Measurements from ENCODE around the gene LRRC2.

The LRRC2 gene

GRCh38 chr3:46481636-46482035, 84.5 kb downstream of the LRRC2 start:
- no peaks in the 10 kb centered on the region for H3K36me3 Mint-ChIP-seq (ENCODE audit: low read depth)
- no peak overlapping the region for H3K4me3 Mint-ChIP-seq
- H3K9me3 Mint-ChIP-seq: no peaks in the 10 kb centered on the region
- no peak overlapping the region for H3K27ac Mint-ChIP-seq
- H3K4me1 Mint-ChIP-seq: no peaks in the 10 kb centered on the region
- no peak for DNase-seq
- H3K27me3 Mint-ChIP-seq: peaks cover 12% of the 10 kb centered on the region
- no peak for ATAC-seq

- no peaks in the 10 kb centered on the region for H3K36me3 Mint-ChIP-seq (ENCODE audit: low read depth)
- H3K4me1 Mint-ChIP-seq: no peaks in the 10 kb centered on the region
- H3K9me3 Mint-ChIP-seq: peaks cover under 1% of the 10 kb centered on the region
- H3K27ac Mint-ChIP-seq: no peak overlapping the region
- H3K4me3 Mint-ChIP-seq: no peak overlapping the region
- DNase-seq (no peak), ATAC-seq (no peak)
- H3K27me3 Mint-ChIP-seq: peaks cover 13% of the 10 kb centered on the region
Measured at GRCh38 chr3:46480491-46481195, 85.5 kb downstream of the LRRC2 start.

- H3K36me3 Mint-ChIP-seq (ENCODE audit: low read depth): no peaks in the 10 kb centered on the region
- H3K4me3 Mint-ChIP-seq: no peak overlapping the region
- H3K9me3 Mint-ChIP-seq: peaks cover 10% of the 10 kb centered on the region
Measured at GRCh38 chr3:46479696-46480095, 86.4 kb downstream of the LRRC2 start.

GRCh38 chr3:46479021-46479420, 87.1 kb downstream of the LRRC2 start:
- peaks cover 15% of the 10 kb centered on the region for H3K9me3 Mint-ChIP-seq
- DNase-seq: no peak
- H3K36me3 Mint-ChIP-seq (ENCODE audit: low read depth): peaks cover 3% of the 10 kb centered on the region
- no peaks in the 10 kb centered on the region for H3K4me1 Mint-ChIP-seq
- H3K27me3 Mint-ChIP-seq: peaks cover 19% of the 10 kb centered on the region
- no peak overlapping the region for H3K4me3 Mint-ChIP-seq
- H3K27ac Mint-ChIP-seq: no peak overlapping the region
- no peak for ATAC-seq

More at GRCh38 chr3:46479696-46480095, 86.4 kb downstream of the LRRC2 start:
- DNase-seq (no peak), ATAC-seq (no peak)
- peaks cover 19% of the 10 kb centered on the region for H3K27me3 Mint-ChIP-seq
- H3K4me1 Mint-ChIP-seq: no peaks in the 10 kb centered on the region
- no peak overlapping the region for H3K27ac Mint-ChIP-seq

- Mint-ChIP-seq H3K4me1 (no peaks in the 10 kb centered on the region), H3K27me3 (peaks cover 23% of the 10 kb centered on the region), H3K36me3 (ENCODE audit: low read depth) (peaks cover 3% of the 10 kb centered on the region), H3K9me3 (peaks cover 16% of the 10 kb centered on the region), H3K4me3 (no peak overlapping the region), H3K27ac (no peak overlapping the region)
- no peak for ATAC-seq
- DNase-seq: no peak
Measured at GRCh38 chr3:46478341-46478740, 87.8 kb downstream of the LRRC2 start.

GRCh38 chr3:46477756-46478155, 88.3 kb downstream of the LRRC2 start:
- H3K4me3 Mint-ChIP-seq: no peak overlapping the region
- no peak overlapping the region for H3K27ac Mint-ChIP-seq
- H3K4me1 Mint-ChIP-seq: no peaks in the 10 kb centered on the region
- ATAC-seq (no peak), DNase-seq (no peak)
- H3K36me3 Mint-ChIP-seq (ENCODE audit: low read depth): peaks cover 3% of the 10 kb centered on the region
- peaks cover 16% of the 10 kb centered on the region for H3K9me3 Mint-ChIP-seq
- peaks cover 28% of the 10 kb centered on the region for H3K27me3 Mint-ChIP-seq

- no peak overlapping the region for H3K4me3 Mint-ChIP-seq
- no peak overlapping the region for H3K27ac Mint-ChIP-seq
- no peak for DNase-seq
- peaks cover 3% of the 10 kb centered on the region for H3K36me3 Mint-ChIP-seq (ENCODE audit: low read depth)
- H3K27me3 Mint-ChIP-seq: peaks cover 29% of the 10 kb centered on the region
- H3K4me1 Mint-ChIP-seq: no peaks in the 10 kb centered on the region
- H3K9me3 Mint-ChIP-seq: peaks cover 16% of the 10 kb centered on the region
- no peak for ATAC-seq
Measured at GRCh38 chr3:46477145-46477544, 89.0 kb downstream of the LRRC2 start.

GRCh38 chr3:46472736-46473135, 93.4 kb downstream of the LRRC2 start:
- ATAC-seq: no peak
- Mint-ChIP-seq H3K27ac (no peak overlapping the region), H3K4me3 (no peak overlapping the region), H3K9me3 (peaks cover 16% of the 10 kb centered on the region), H3K4me1 (no peaks in the 10 kb centered on the region), H3K36me3 (ENCODE audit: low read depth) (peaks cover 3% of the 10 kb centered on the region), H3K27me3 (peaks cover 26% of the 10 kb centered on the region)
- no peak for DNase-seq

- peaks cover 16% of the 10 kb centered on the region for H3K9me3 Mint-ChIP-seq
- ATAC-seq (no peak), DNase-seq (no peak)
- H3K4me3 Mint-ChIP-seq: no peak overlapping the region
- H3K36me3 Mint-ChIP-seq (ENCODE audit: low read depth): peaks cover 3% of the 10 kb centered on the region
- H3K4me1 Mint-ChIP-seq: no peaks in the 10 kb centered on the region
- H3K27me3 Mint-ChIP-seq: peaks cover 21% of the 10 kb centered on the region
- no peak overlapping the region for H3K27ac Mint-ChIP-seq
Measured at GRCh38 chr3:46471371-46471914, 94.7 kb downstream of the LRRC2 start.

GRCh38 chr3:46470831-46471230, 95.3 kb downstream of the LRRC2 start:
- Mint-ChIP-seq H3K9me3 (peaks cover 16% of the 10 kb centered on the region), H3K27me3 (peaks cover 26% of the 10 kb centered on the region), H3K27ac (no peak overlapping the region), H3K4me3 (no peak overlapping the region), H3K4me1 (no peaks in the 10 kb centered on the region), H3K36me3 (ENCODE audit: low read depth) (peaks cover 3% of the 10 kb centered on the region)
- ATAC-seq (no peak), DNase-seq (no peak)

GRCh38 chr3:46469680-46470357, 96.3 kb downstream of the LRRC2 start:
- no peak for DNase-seq
- Mint-ChIP-seq H3K27ac (no peak overlapping the region), H3K9me3 (peaks cover 7% of the 10 kb centered on the region), H3K36me3 (ENCODE audit: low read depth) (peaks cover 3% of the 10 kb centered on the region), H3K4me3 (no peak overlapping the region), H3K4me1 (no peaks in the 10 kb centered on the region), H3K27me3 (peaks cover 30% of the 10 kb centered on the region)
- ATAC-seq: no peak

GRCh38 chr3:46468753-46469600, 97.1 kb downstream of the LRRC2 start:
- ATAC-seq (no peak), DNase-seq (no peak)
- peaks cover under 1% of the 10 kb centered on the region for H3K9me3 Mint-ChIP-seq

GRCh38 chr3:46467562-46467961, 98.5 kb downstream of the LRRC2 start:
- no peaks in the 10 kb centered on the region for H3K36me3 Mint-ChIP-seq (ENCODE audit: low read depth)
- peaks cover 37% of the 10 kb centered on the region for H3K27me3 Mint-ChIP-seq
- no peak overlapping the region for H3K4me3 Mint-ChIP-seq
- H3K9me3 Mint-ChIP-seq: no peaks in the 10 kb centered on the region
- no peaks in the 10 kb centered on the region for H3K4me1 Mint-ChIP-seq
- ATAC-seq (no peak), DNase-seq (no peak)
- no peak overlapping the region for H3K27ac Mint-ChIP-seq

More at GRCh38 chr3:46468753-46469600, 97.1 kb downstream of the LRRC2 start:
- H3K27me3 Mint-ChIP-seq: peaks cover 35% of the 10 kb centered on the region
- no peaks in the 10 kb centered on the region for H3K4me1 Mint-ChIP-seq
- H3K36me3 Mint-ChIP-seq (ENCODE audit: low read depth): no peaks in the 10 kb centered on the region
- H3K4me3 Mint-ChIP-seq: no peak overlapping the region
- H3K27ac Mint-ChIP-seq: no peak overlapping the region

GRCh38 chr3:46466871-46467403, 99.2 kb downstream of the LRRC2 start:
- no peak for ATAC-seq
- peaks cover 40% of the 10 kb centered on the region for H3K27me3 Mint-ChIP-seq
- H3K4me1 Mint-ChIP-seq: no peaks in the 10 kb centered on the region
- no peak overlapping the region for H3K27ac Mint-ChIP-seq
- H3K36me3 Mint-ChIP-seq (ENCODE audit: low read depth): no peaks in the 10 kb centered on the region
- no peak for DNase-seq
- no peaks in the 10 kb centered on the region for H3K9me3 Mint-ChIP-seq
- no peak overlapping the region for H3K4me3 Mint-ChIP-seq

Data from activated naive CD8-positive, alpha-beta T cell treated with anti-CD3 and anti-CD28 coated beads, Interleukin-2, amount 50 U/mL, for 24 hours (primary cell).